Fibroblast of lung (primary cell): ENCODE measurements around the gene CYTH2.

Experiments
- EZH2 ChIP-seq: IDR thresholded peaks from 2 replicates; pipeline ENCODE4 v1.5.1; 2012; ENCODE audit warnings: low read length, control low read depth, mild to moderate bottlenecking; ENCODE audit errors: missing control alignments
- TF ChIP-seq, protein P1 (sequence below), 2 donors: IDR thresholded peaks in 1 of 2; conservative IDR thresholded peaks in 1 of 2; 1 replicate in 1 of 2; 2 replicates in 1 of 2; pipeline ENCODE4 v1.5.1; 2011 to 2012; ENCODE audit warnings: low read length in 2 of 2, control low read depth in 1 of 2, inconsistent platforms in 1 of 2, low read depth in 1 of 2, mild to moderate bottlenecking in 1 of 2

DNA sequence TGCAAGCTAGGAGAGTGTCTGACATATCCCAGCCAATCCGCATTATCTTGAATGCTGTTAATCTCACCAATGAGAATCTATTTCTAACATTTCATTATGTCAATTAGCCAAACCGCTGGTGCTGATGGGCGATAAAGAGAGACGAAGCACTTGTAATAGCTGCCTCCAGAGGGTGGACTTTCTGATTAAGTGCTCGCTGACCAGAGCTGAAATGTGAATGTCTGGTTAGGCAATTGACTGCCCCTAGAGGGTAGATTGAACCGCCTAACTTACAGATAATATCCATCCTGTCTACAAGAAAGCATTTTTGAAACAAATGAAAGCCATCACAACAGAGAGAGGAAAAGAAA, 23.9 kb upstream of the CYTH2 start:
- TF ChIP-seq, protein P1, sequence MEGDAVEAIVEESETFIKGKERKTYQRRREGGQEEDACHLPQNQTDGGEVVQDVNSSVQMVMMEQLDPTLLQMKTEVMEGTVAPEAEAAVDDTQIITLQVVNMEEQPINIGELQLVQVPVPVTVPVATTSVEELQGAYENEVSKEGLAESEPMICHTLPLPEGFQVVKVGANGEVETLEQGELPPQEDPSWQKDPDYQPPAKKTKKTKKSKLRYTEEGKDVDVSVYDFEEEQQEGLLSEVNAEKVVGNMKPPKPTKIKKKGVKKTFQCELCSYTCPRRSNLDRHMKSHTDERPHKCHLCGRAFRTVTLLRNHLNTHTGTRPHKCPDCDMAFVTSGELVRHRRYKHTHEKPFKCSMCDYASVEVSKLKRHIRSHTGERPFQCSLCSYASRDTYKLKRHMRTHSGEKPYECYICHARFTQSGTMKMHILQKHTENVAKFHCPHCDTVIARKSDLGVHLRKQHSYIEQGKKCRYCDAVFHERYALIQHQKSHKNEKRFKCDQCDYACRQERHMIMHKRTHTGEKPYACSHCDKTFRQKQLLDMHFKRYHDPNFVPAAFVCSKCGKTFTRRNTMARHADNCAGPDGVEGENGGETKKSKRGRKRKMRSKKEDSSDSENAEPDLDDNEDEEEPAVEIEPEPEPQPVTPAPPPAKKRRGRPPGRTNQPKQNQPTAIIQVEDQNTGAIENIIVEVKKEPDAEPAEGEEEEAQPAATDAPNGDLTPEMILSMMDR (conservative IDR thresholded peaks at IDR 0.05 in 1 of 2, IDR thresholded peaks at IDR 0.05 in 1 of 2; ENCODE audit: low read depth in 1 of 2, low read length in 2 of 2), result peak; percentile 70 to 83
- TF ChIP-seq EZH2, result no peak
